NCI-H345 treated with DMSO at 0.1 percent for 48 hours (cell line): ENCODE data around the gene ZNF366.

Source experiments
- DNase-seq: peaks from one replicate; lab custom pipeline; 2025; ENCODE audit not compliant: unreplicated experiment; lab: John Stamatoyannopoulos, UW

Gene ZNF366

DNA sequence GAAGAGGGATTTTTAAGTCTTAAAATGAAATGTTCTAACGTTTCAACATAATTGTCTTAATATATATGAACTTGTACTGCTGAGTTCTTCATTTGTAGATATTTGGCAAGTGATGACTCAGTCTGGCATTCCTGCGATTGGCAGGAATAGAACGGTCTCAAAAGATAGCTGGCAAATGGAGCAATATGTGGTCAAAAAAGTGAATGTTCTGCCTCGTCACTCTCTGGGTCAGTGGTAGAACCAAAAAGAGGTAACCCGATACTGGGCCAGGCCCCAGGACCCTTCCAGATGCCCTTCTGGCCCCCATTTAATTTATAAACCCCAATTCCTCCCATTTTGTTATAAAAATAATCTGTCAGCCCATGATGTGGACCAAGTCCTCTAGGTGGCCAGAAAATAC lies 39.2 kb downstream of the ZNF366 start:
- no peak for DNase-seq

DNA sequence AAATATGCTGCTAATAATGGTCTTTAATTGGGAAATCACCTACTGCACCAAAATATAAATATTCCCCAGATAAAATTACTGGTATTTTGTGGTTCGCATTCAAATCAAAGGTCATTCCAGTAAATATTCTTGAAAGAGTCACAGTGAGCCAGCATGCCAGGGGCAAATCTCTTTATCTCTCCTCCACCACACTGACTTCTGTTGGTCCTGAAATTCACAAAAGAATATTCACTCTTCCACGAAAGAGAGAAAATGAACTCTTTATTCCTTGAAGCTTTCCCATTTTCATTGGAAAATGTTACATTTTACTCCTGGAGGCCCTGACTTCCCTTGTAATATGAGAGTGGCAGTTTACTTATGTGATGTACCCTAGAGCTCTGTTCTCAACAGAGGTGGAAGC lies 39.7 kb downstream of the ZNF366 start:
- no peak for DNase-seq

GRCh38 chr5:72465601-72466563 lies 41.3 kb downstream of the ZNF366 start:
- DNase-seq = no peak

- DNase-seq = no peak
Measured at GRCh38 chr5:72465066-72465465, 42.1 kb downstream of the ZNF366 start.

- DNase-seq = no peak
Measured at GRCh38 chr5:72464071-72464470, 43.1 kb downstream of the ZNF366 start.

DNA sequence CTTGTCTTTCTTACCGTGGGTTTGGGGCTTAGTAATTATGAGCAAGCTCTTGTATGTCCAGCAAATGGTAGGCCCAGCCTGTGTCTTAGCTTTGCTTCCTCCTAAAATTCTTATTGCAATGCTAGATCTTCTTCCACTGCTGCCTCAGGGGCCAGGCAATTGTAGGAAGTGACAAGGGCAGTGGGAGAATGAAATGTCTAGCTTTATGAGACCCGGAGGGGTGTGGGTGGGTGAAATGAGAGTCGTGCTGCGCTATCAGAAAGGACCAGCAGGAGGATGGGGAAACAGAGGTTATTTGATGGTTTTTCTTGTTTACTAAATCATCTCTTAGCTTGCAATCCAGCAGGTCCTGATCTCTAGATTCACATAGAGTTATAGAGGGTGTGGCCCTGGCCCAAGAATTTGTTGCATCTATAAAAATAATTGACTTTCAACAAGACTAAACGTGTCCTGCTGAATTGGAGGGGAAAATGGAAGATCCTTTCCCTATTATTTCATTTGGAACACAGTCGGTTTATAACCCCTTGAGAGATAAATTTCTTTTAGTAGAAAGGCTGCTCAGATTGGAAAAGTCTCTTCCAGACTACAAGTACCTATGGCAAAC lies 43.7 kb downstream of the ZNF366 start:
- DNase-seq = no peak

DNA sequence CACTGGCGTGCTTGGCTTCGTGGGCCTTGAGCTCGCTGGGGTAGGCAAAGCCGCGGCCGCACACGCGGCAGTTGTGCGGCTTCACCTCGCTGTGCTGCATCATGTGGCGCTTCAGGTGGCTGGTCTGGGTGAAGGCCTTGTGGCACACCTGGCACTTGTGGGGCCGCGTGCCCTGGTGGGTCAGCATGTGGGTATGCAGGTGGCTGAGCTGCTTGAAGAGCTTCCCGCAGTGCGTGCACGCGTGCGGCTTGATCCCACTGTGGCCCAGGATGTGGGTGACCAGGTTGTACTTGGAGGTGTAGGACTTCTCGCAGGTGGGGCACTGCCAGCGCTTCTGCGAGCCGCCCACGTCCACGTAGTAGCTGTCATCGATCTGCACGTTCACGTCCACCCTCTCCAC lies 46.8 kb downstream of the ZNF366 start:
- DNase-seq = no peak

DNA sequence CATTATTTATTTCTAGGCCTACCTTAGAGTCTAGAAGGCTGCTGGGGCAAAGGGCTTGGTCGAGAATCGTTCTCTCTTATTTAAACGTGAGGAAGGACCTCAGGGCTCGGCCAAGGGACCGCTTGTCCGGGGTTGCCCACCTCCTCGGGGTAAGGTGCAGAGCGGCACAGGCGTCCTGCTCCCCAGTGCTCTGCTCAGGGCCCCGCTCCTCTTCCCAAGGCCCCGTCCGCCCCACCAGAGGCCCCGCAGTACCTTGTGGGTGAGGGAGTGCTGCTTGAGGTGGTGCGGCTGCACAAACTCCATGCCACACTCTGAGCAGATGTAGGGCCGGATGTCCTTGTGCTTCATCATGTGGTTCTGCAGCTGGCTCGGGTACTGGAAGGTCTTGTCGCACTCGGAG lies 47.3 kb downstream of the ZNF366 start:
- DNase-seq = no peak

- DNase-seq = no peak
Measured at GRCh38 chr5:72459089-72459661, 48.0 kb downstream of the ZNF366 start.

GRCh38 chr5:72458407-72458806 lies 48.8 kb downstream of the ZNF366 start:
- no peak for DNase-seq

DNA sequence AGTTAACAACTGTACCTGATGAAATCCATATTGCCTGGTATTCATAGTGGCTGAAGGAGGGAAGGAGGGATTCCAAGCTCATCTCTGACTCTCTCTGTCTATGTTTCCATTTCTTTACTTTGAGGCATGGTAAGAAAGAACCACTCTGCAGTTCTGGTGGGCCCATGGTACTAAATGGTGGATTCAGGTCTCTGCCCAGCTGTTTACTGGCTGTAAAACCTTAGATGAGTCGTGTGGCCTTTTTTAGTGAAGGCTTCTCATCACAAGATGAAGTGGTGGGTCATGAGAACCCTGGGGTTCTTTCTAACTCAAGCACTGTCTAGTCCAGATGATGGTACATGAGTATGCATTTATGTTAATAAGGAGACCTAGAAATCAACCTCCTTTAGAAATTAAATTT lies 49.7 kb downstream of the ZNF366 start:
- DNase-seq = no peak

GRCh38 chr5:72456391-72457074 lies 50.7 kb downstream of the ZNF366 start:
- DNase-seq = no peak

- DNase-seq = no peak
Measured at GRCh38 chr5:72455476-72455875, 51.7 kb downstream of the ZNF366 start.

GRCh38 chr5:72454996-72455395 lies 52.2 kb downstream of the ZNF366 start:
- DNase-seq = no peak

- no peak for DNase-seq
Measured at GRCh38 chr5:72453246-72453775, 53.9 kb downstream of the ZNF366 start.

- no peak for DNase-seq
Measured at GRCh38 chr5:72452515-72453245, 54.5 kb downstream of the ZNF366 start.

DNA sequence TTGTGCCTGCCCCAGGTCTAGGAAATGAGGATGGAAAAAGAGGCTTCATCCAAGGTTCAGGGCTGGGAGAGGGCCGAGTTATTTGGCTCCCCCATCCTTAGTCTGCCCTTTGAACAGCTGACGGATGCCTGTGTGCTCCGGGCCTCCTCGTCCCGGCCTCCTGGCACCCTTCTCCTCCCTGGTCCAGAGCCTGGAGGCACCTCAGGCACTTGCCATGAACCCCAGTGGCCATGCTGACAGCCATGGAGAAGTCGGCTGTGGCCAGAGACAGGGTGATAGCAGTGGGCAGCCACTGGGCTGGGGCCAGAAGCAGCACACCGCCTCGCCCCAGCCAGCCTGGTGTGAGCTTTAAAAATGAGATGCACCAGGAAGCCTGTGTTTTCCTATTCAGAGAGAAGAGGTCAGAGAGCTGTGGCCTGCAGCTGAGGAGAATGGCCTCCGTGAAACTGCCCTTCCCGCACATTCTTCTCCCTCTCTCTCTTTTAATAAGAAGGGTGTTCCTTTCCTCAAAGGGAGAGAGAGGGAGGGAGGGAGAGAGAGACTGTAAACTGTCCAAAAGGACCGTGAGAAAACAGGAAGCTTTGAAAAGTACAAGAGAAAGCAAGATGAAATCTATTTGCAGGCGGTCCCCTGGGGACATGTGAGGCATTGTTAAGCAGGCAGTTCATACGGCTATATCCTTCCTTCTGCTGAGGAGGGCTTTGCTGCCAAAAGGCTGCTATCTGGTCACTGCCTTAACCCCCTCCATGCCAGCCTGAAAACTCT lies 55.3 kb downstream of the ZNF366 start:
- no peak for DNase-seq

DNA sequence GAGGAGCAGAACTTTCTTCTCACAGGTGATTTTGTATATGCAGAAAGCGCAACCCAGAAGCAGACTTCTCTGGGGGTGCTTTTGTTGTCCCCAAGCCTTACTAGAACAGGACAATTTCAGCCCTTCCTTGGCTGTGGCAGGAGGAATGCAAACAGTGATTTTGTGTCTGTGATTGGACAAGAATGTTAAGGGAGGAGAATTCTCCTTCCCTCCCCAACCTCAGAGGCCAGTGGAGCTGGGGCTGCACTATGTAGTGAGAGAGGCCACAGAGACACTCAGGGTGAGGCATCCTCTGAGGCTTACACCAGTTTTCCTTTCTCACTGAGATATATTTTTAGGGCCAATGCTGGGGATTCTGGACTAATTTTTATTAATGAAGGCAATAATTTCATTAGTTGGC lies 58.8 kb downstream of the ZNF366 start:
- no peak for DNase-seq

DNA sequence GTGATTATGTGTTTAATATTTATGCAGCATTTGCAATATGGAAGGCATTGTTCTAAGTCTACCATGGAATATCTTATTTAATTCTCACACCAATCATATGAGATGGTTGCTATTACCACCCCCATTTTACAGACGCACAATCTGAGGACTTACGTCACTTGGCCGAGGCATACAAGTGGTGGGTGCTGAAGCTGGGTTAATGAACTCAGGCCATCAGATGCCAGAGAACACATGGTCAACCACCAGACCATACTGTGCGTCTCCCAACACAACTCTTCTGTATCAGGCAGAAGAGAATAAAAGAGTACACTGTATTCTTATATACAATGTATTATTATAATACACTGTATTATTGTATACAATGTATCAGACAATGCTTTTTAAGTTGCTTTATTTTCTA lies 59.5 kb downstream of the ZNF366 start:
- no peak for DNase-seq

GRCh38 chr5:72445969-72446368 lies 61.2 kb downstream of the ZNF366 start:
- DNase-seq = no peak
